A673 (cell line): ENCODE measurements around the gene CD9.

Experiments
- EZH2 ChIP-seq: fragments of 200-600 bp; sonication (generic); IDR thresholded peaks from 2 replicates; pipeline ENCODE4 v1.6.1; 2017; ENCODE audit warnings: borderline replicate concordance, low read depth, mild to moderate bottlenecking, mixed read lengths, antibody characterized with exemption, low read length; ENCODE audit not compliant: poor library complexity, severe bottlenecking
- TF ChIP-seq, protein P1 (sequence below): fragments of 300-800, 200-600 bp; sonication (generic); conservative IDR thresholded peaks from 2 replicates; pipeline ENCODE4 v1.5.1; 2017; ENCODE audit warnings: low read depth, mild to moderate bottlenecking, antibody characterized with exemption, low read length, moderate library complexity, mixed read lengths

DNA sequence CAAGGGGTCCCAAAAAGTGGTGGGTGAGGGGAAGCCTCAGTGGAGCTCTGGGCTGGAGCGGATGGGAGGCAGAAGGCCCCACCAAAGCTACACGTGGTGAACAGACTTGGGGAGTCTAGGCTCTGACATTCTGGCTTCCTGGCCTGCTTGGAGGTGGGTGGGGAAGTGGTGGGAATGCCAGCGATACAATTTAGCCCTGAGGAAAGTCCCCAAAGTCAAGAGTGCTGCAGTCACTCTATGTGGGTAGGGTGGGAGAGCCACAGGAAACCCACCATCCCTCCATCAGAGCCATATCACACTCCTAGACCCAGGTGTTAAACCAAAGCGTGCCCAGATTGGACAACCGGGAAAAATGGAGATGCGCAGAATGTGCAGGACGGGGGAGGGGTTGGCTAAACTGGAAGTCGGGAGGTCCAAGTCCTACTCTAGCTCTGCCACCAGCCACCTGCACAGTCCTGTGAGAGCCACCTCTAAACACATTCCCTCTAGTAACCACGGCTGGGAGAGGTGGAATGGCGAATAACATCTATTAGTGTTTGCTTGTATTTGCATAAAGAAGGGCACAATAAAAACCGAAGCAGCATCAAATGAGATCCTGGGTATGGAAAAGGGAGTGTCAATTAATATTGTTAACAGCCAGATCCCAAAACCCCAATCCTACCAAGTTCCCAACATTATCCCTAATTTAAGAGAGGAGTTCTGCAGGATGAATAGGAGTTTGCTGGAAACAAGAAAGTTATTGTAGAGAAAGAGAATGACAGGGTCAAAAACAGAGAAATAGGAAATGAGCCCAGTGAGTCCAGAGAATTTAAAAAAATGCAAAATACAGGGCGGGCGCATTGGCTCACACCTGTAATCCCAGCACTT is 14.0 kb upstream of the CD9 start:
- no peak for TF ChIP-seq EZH2
- TF ChIP-seq, protein P1, sequence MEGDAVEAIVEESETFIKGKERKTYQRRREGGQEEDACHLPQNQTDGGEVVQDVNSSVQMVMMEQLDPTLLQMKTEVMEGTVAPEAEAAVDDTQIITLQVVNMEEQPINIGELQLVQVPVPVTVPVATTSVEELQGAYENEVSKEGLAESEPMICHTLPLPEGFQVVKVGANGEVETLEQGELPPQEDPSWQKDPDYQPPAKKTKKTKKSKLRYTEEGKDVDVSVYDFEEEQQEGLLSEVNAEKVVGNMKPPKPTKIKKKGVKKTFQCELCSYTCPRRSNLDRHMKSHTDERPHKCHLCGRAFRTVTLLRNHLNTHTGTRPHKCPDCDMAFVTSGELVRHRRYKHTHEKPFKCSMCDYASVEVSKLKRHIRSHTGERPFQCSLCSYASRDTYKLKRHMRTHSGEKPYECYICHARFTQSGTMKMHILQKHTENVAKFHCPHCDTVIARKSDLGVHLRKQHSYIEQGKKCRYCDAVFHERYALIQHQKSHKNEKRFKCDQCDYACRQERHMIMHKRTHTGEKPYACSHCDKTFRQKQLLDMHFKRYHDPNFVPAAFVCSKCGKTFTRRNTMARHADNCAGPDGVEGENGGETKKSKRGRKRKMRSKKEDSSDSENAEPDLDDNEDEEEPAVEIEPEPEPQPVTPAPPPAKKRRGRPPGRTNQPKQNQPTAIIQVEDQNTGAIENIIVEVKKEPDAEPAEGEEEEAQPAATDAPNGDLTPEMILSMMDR, result no peak
